GM18861 (cell line): ENCODE measurements around the gene ATG9A.

Experiments
- ATAC-seq: cut with Tn5 transposase; IDR thresholded peaks from one replicate; pipeline ENCODE4 v1.9.1; 2021; ENCODE audit not compliant: unreplicated experiment

The ATG9A gene

DNA sequence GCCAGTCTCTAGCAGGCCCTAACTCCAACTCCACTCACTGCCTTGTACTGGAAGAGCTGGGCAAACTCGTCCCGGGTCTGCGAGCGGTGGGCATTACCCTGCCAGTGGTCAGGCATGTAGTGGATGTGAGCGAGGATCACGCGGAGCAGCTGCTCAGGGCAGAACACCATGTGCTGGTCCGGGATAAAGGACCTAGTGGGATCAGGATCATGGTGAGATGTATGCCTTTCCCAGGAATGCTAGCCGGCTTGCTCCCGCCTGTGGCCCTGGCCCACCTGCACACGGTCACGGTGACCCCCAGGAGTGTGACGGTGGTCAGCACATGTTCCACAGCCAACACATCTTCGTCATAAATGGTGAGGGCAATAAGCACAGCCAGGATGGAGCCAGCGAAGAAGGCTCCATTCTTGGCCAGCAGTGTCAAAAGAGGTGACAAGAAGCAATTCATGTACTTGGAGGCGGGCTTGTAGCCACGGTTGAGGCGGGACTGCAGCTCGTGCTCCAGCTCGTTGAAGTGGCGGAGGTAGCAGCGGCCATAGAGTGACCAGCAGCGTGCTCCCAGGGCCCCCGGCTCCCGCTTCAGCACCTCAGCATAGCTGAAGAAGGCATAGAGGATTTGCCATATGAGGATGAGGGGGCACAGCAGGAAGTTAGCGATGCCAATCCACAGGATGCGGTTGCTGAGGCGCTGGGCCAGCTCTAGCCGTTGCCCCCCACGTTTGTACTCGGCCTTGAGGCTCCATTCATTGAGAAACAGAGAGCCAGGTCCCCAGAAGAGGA, 5.4 kb downstream of the ATG9A start:
- ATAC-seq, result no peak

DNA sequence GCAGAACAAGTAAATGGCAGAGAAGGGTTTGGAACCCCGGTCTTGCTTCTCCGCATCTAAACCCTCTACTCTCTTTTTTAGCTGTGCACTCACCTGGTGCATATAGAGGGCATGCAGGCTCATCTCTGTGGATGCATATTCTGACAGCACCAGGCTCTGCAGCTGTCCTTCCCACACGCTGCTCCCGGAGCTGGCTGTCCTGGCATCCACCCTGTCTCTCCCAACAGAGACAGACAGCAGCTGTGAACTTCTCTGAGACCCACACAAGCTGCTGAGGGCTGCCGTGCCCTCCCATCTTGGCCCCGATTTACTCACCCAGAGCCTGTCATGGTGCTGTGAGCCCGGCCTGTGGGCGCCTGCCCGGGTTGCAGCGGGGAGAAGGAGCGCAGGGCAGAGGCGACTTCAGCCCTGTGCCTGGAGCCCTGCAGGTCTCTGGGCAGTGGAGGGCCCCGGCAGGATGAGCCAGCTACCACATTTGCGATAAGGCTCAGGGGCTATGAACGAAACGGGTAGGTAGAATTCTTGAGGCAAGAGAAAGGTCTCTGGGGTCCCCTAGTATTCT, 7.4 kb downstream of the ATG9A start:
- ATAC-seq, result no peak

DNA sequence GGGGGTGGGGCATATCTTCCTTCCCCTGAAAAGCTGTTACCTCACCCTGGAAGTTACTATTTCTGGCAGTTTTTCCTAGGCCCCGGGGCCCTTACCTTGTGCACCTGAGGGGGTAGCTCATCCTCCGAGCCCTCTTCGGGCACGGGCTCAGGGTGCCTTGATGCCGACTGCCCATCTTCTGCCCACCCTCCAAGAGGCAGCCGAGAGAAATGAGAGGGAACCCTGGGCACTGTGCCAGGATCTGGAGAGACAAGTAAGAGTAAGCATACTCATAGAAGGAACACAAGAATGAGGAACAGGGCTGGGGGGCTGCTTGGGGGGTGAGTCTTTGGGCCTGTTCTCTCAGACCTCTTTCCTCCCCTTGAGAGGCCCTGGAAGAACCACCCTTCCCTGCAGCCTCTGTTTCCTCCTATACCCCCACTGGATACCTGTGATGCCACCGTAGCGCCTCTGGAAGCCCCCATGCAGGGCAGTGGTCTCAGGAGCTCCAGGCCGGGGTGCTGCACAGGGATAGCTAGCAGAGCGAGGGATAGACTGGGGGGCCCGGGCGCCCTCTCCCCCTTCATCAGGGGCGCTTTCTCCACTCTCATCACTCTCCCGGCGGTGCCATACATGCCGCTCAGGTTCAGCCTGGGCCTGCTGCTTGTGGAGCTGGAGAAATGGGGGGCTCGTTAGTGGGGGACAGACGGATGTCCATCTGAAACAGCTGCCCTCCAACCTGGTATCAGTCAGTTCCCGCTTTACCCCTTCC, 8.6 kb downstream of the ATG9A start:
- ATAC-seq, result no peak

DNA sequence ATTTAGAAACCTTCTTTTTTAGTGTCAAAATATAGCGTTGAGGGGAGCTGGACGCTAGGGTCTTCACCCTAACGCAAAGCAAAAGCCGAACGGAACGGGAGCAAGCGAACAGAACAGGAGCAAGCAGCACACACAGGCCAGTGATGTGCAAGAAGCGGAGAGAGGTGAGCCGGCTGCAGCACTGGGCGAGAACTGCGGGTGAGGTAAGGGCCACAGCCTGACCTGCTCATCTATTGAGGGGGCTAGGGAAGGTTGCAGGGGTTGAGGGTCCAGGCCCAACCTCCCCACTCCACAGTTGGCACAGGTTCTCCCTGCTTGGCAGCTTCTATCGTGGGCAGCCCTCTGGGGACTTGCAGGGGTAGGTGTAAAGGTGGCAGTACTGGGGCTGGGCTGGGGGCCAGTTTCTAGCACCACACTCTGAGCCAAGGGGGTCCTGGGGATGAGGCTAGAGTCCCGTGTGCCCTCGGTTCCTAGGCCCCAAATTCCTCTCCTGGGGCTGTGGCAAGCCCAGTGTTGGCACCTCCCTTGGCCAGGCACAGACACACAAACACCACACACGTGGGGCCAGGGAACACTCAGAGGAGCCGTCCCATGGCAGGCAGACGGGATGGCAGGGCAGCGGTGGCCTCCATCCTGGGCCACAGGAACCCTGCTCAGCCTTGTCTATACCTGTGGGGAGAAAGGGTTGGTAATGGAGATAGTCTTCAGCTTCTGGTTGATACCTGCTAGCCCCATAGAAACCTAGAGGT, 9.5 kb downstream of the ATG9A start:
- no peak for ATAC-seq

DNA sequence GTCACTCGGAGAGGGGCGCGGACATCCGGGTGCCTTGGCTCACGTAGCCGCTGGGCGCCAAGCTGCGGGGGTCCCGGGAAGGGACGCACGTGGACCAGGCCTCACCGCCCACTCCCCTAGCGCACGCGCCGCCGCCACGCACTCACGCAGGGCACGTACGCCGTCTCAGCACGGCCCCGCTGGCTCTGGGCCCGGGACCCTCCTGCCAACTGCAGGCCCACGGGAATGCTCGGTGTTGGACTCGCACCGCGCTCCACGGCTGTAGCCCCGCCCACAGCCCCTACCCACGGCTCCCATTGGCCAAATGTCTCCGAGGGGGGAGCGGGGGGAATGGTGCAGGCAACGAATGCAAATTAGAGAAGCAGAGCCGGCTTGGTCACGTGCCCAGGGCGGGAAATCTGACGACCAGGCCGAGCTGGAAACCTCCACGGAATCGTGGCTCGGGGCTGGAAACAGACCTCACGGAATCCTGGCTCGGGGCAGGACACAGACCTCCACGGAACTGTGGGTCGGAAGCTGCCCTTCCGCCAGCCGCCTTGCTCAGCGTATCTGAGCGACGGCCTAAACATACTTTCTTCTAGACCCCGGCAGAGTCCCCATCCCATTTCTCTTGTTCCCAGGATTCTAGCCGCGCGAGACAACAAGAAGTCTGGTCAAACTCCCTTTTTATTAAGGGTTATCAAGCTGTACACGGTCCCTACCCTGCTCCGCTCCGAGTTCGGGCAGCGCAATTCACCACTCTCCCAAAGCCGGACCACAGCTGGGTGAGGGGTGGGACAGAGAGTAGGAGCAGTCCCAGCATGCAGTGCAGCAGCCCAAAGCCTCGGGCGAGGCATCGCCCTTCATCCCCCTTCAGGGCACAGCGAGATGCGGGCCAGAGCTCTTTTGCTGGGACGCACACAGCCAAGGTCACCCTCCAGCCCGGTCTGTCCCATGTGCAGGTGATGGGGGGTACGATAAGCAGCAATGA, 10.4 kb downstream of the ATG9A start, which contains the start of gene ABCB6:
Gene ABCB6 (minus strand): TSS at position 227 of the 970 bp plus-strand sequence. CDS start 285 bp downstream, outside the sequence.
- peak; percentile 52 for ATAC-seq

DNA sequence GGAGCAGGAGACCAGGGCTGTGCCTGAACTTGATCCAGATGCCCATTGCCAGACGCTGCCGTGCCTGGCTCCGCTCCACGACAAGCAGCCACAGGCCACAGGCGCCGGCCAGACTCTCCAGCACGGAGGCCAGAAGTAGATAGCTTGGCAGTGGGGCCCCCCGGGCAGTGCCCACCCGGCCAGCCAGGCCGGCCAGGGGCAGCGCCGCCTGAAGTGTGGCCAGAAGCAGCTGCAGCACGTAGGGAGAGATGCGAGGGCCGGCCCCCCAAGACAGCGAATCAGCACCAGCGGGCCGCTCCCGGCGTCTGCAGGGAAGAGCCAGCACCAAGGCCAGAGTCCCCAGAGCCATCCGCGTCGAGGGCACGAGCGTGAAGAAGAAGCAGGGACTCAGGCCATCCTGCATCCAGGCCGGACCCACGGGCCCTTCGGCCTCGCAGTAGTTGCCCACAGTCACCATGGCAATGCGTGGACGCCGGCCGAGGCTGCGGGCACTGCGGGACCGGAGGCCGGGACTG, 11.2 kb downstream of the ATG9A start:
- ATAC-seq, result no peak

DNA sequence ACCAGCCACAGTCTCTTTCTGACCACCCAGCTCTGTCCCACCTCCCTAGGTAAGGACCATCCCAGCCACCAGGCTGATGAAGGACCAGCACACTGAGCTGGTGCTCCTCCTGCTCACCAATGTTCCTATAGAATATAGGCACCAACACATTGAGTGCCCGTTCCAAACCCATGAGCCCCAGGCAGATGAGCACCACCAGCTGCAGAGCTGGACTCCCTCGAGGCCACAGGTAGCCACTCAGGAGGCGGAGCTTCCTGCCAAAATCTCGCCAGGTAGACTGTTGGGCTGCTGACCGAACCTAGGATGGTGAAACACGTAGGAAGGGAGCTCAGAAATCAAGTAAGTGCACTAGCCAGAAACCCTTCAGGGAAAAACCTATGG, 12.9 kb downstream of the ATG9A start:
- no peak for ATAC-seq

DNA sequence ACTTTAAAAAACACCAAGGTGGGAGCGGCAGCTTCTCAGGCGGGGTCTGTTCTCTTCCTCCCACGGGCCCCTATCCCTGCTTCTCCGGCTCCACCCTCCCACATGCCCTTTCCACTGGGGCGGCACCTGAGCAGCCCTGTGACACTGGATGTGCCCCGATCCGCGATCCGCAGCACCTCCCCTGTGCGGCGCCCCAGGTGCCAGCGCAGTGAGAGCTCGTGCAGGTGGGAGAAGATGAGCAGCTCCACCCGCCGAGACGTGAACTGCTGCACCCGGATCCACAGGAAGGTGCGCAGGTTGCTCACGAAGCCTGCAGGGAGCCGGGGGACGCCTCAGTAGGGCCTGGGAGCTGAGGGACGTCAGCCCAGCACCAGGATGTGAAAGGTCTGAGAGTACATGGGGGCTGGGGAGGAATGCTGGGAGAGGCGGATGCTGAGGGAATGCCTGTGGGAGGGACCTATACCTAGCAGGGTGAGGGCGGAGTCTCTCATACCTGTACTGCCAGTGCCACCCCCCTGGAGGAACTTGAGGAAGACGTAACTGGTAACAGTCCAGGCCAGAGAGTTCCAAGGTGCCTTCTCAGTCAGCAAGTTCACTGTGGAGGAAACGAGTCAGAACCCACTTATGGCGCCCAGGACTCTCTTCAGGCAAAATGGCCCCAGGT, 13.4 kb downstream of the ATG9A start:
- ATAC-seq, result no peak

DNA sequence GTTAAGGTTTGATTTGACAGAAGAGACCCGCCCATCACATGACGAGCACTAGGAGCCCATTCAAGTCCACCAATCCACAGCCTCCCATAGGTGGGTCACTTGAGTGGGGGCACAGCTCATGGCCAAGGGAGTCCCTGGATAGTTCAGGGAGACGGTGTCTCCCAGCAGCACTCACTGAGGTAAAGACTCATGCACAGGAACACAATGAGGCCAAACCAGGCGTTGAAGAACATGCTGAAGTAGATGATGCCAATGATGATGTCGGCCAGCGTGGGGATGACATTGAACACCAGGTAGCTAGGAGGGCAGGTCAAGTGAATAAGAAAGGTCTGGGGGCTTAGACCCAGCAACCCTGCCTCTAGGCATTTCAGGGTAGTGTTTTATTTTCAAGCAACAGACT, 14.7 kb downstream of the ATG9A start:
- ATAC-seq, result no peak

DNA sequence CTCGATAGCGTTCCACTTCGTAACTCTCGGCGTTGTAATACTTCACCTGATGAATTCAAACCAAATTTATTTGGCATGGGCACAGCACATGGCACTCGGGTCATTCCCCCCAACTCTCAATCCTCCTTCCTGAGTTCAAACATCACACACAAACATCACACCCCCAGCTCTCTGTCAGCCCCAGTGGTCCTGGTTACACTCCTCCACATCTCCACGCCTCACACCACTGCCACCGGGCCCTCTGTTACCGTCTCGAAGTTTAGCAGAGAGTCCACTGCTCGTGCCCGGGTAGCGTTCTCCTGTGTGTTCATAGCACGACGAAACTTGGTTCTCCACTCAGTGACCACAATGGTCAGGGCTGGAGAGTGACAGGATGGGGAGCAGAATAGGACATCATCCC, 15.3 kb downstream of the ATG9A start:
- no peak for ATAC-seq

DNA sequence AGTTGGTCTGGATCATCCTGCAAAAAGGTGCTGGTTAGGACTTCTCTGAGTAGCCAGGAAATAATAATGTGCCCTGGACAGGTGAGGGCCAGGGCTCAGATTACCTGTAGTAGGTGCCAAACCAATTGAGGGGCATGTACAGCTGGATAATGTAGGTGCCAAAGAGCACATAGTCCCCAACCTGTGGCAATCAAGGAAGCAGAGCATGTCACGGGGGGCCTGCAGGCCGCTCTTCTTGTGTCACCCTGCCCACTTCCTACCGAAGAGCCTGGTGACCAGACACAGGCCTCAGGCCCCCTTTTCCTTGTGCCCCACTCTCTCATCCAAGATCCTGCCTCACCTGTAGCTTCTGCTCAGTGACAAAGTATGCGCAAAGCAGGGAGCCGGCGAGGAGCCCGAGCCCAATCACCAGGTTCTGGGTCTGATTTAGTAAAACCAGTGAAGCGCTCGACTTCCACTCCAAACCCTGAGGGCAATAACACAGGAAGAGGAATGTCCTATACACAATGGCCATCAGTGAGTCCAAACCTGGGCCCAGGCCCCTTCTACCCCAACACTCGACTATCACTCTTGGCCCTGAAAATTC, 15.9 kb downstream of the ATG9A start:
- no peak for ATAC-seq

DNA sequence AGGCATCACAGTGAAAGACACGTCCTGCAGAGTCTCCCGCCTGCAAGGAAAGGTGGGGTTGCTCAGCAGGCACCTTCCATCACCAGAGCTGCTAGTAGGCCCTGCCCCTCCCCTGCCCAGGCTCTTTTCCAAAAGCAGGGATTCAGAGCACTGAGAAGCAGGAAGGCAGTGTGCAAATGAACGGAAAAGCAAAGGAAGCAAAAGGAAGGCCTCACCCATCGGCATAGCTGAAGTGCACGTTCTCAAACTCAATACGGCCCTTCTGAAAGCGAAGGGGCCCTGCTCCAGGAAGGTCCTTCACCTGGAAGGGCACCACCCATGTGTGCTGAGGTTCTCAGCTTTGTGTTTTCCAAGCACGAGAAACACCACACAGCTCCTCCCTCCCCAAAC, 16.4 kb downstream of the ATG9A start:
- ATAC-seq, result no peak

DNA sequence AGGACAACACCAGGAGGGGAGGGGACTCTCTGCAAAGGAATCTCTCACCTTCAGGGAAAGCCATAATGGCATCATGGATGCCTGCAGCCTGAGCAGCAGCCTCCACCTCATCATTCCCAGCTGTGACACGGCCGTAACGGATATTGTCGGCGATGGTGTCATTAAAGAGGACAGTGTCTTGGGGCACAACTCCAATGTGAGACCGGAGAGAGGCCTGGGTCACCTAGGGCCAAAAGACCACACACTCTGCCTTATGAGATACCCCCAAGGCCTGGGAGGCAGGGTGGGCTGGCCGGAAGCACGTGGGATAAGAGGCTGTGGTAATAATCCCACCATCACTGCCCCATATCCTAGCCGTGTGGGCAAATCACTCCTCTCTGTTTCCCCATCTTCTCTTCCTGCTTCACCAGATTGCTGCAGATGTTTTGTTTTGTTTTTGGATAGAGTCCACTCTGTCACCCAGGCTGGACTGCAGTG, 18.5 kb downstream of the ATG9A start:
- ATAC-seq, result no peak

DNA sequence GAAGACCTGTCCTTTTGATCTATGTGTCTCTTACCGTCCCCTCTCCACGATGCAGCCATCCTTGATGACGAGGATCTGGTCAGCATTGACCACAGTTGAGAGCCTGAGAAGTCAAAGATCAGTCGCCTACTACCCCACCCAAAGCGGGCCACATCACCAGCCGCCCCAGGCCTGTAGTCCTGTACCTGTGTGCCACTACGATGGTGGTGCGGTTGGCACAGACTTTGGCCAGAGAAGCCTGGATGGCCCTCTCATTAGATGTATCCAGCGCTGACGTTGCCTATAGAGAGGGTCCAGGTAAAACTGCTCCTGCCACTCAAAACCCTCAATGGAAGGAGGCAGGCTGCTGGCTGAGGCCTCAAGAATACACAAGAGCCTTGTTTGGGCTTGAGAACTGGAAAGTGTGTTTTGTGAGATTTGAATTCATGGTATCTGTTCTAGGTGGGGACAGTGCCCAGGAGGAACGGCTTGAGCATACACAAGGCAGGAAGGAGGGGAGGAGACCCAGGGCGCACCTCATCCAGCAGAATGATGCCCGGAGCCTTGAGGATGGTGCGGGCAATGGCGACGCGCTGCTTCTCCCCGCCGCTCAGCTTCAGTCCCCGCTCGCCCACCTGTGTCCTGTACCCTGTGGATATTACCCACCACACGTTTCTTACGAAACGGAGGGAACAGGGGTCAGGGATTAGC, 19.1 kb downstream of the ATG9A start:
- no peak for ATAC-seq

DNA sequence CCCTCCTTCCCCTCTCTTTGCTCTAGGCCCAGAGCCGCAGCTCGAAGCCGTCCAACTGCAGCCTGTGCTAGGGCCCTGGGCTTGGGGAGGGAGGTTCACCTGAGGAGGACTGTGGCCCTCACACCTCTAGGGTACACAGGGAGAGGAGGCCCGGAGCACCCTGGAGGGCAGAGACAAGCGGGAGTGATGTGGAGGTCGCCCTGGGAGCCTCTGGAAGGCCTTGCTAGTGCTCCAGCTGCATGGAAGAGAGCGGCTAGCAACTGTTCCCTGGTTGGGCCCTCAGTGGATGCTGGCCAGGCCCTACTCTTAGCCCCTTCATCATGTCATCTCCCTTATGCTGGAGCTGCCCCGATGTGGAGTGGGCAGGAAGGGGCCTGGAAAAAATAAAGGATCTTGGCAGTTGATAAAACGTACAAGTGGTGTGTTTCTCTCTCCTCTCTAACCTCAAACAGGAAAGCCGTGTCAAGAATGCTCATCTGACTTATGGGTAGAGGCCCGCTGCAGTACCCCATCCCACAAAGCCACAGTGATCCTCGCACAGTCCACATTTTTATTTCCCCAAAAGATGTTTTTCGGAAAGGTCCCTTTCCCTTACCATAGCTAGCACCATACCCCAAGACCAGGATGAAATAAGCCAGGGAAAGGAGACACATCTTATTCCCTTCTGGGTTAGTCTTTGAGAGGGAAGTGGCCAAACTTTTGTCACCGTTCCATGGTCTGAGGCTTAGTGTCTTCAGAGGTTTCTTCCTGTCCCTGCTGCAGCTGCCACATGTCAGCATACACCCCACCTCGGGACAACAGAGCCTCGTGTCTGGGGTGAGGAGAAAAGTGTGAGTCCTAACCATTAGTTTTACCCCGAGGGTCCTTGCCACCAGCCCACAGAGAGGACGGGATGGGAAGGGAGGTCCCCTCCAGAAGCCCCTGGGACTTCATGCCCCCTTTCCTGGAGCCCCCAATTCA, 19.9 kb downstream of the ATG9A start:
- ATAC-seq, result no peak

DNA sequence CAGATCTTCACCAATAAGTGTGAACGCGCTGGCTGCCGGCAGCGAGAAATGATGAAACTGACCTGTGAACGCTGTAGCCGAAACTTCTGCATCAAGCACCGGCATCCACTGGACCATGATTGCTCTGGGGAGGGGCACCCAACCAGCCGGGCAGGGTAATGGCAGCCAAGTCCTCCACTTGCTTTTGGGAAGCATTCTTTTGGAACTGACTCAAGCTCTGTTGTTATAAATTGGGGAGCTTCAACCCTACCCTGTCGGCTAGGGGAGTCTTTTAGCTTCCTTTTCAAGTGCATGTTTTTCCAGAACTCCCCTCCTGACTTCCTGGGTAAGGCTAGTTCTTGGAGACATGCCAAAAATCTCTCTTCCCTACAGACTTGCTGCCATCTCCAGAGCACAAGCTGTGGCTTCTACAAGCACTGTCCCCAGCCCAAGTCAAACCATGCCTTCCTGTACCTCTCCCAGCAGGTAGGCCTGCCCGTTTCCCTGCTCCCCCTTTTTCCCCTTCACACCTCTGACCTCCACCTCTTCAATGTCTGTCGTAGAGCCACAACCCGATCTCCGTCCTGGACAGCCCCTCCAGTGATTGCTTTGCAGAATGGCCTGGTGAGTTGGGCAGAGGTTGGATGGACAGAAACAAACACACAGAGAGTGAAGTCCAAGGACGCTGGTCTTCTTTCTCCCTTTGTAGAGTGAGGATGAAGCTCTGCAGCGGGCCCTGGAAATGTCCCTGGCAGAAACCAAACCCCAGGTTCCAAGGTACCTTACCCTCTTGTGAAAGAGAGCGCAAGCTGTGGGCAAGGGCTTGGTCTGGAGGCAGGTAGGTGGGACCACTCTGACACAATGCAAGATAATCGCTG, 21.3 kb downstream of the ATG9A start:
- ATAC-seq, result no peak
